K562 (cell line): ENCODE data around the gene SPATA19.

Source experiments
- ARID4B ChIP-seq: sonication (generic); formaldehyde crosslinking; IDR thresholded peaks from 2 replicates; pipeline ENCODE4 v1.8.0; 2022; ENCODE audit warnings: mild to moderate bottlenecking, missing genetic modification reagents
- POLR2AphosphoS5 ChIP-seq: IDR thresholded peaks from 2 replicates; pipeline ENCODE4 v1.6.1; 2011; ENCODE audit warnings: mild to moderate bottlenecking, low read depth, low read length, moderate library complexity; ENCODE audit not compliant: control insufficient read depth, insufficient read depth
- SP2 ChIP-seq: IDR thresholded peaks from 2 replicates; pipeline ENCODE4 v1.6.1; 2011; ENCODE audit warnings: mild to moderate bottlenecking, low read depth, low read length, moderate library complexity; ENCODE audit not compliant: poor library complexity, severe bottlenecking; ENCODE audit errors: extremely low read depth
- TAF1 ChIP-seq: IDR thresholded peaks from 2 replicates; pipeline ENCODE4 v1.6.1; 2011; ENCODE audit warnings: mild to moderate bottlenecking, low read length, moderate library complexity; ENCODE audit not compliant: insufficient read depth, control insufficient read depth, severe bottlenecking; ENCODE audit errors: extremely low read depth

GRCh38 chr11:133840479-133840941, 4.8 kb downstream of the SPATA19 start:
- TF ChIP-seq SP2 (no peak), POLR2AphosphoS5 (no peak), TAF1 (no peak), ARID4B (CRISPR knock-in tag) (no peak)
